ENCODE results near the gene AXIN1.

GRCh38 chr16:381012-381788 is 28.7 kb upstream of the AXIN1 start:
- no peak for TF ChIP-seq CTCF (IDR thresholded peaks at IDR 0.05)
- no peak for TF ChIP-seq POLR2A (IDR thresholded peaks at IDR 0.05)
- no peak for TF ChIP-seq EP300 (IDR thresholded peaks at IDR 0.05)
